Activated CD4-positive, alpha-beta memory T cell treated with anti-CD3 and anti-CD28 coated beads for 36 hours (primary cell): Measurements from ENCODE around the gene SLC2A13. TPM values are rescaled to one million over a fixed set of nuclear protein-coding genes. Genes with fewer than 3 reads are reported as not detected.

Source experiments
- CTCF ChIA-PET: fragments of 350-600 bp; sonication (Branson Sonifier 250); formaldehyde crosslinking; loops from one replicate; lab custom pipeline; 2021; ENCODE audit warnings: antibody characterized with exemption, inconsistent platforms; lab: Charles Lee
- POLR2A ChIA-PET: fragments of 350-600 bp; sonication (Branson Sonifier 250); formaldehyde crosslinking; loops from one replicate; lab custom pipeline; 2021; ENCODE audit warnings: antibody characterized with exemption; lab: Charles Lee
- DNase-seq: peaks from one replicate; pipeline ENCODE4 v3.0.0-alpha.2; 2020
- H3K27ac Mint-ChIP-seq: one replicate; pipeline ENCODE4 v1.8.0; 2021; ENCODE audit warnings: mixed read lengths
- H3K27me3 Mint-ChIP-seq: one replicate; pipeline ENCODE4 v1.8.0; 2021; ENCODE audit warnings: mixed read lengths
- H3K36me3 Mint-ChIP-seq: one replicate; pipeline ENCODE4 v1.8.0; 2021; ENCODE audit warnings: mixed read lengths
- H3K4me1 Mint-ChIP-seq: one replicate; pipeline ENCODE4 v1.8.0; 2021; ENCODE audit warnings: low read depth, mixed read lengths
- H3K4me3 Mint-ChIP-seq: one replicate; pipeline ENCODE4 v1.8.0; 2021; ENCODE audit warnings: mild to moderate bottlenecking, mixed read lengths
- H3K9me3 Mint-ChIP-seq: one replicate; pipeline ENCODE4 v1.8.0; 2021; ENCODE audit warnings: mixed read lengths
- intact Hi-C: fragments of 100-400 bp; cut with micrococcal nuclease; formaldehyde crosslinking; loops from one replicate; pipeline ENCODE4 v1.15.1; 2023
- total RNA-seq, 2 experiments: library from RNA; stranded (reverse); gene quantifications; one replicate each; pipeline ENCODE4 v1.2.3, GENCODE V29; 2021

Gene SLC2A13
- total RNA-seq, 2 experiments from 2014 or later, result 3.4 to 3.8 TPM

- peaks cover 4% of the 10 kb centered on the region for H3K27me3 Mint-ChIP-seq
- no peaks in the 10 kb centered on the region for H3K36me3 Mint-ChIP-seq
- CTCF ChIA-PET, result no interaction called here
- H3K4me1 Mint-ChIP-seq, result peaks cover 15% of the 10 kb centered on the region
- H3K4me3 Mint-ChIP-seq, result no peak overlapping the region
- intact Hi-C loops, result loop anchor here (1.0 kb wide), 2 partner anchors 19 to 29 kb away; no protein-coding TSS in a partner anchor
- POLR2A ChIA-PET, result no interaction called here
- H3K9me3 Mint-ChIP-seq, result no peaks in the 10 kb centered on the region
- H3K27ac Mint-ChIP-seq, result no peak overlapping the region
- DNase-seq, result no peak
These were observed 31.4 kb upstream of the SLC2A13 start for GRCh38 chr12:40137252-40137651.

- no peak for DNase-seq
- POLR2A ChIA-PET, result no interaction called here
- no peak overlapping the region for H3K4me3 Mint-ChIP-seq
- H3K4me1 Mint-ChIP-seq, result no peaks in the 10 kb centered on the region
- CTCF ChIA-PET, result interaction anchor here (0.6 kb wide), 1 partner anchor 1221 kb away, joined by 3 read pairs; no protein-coding TSS in a partner anchor
- H3K9me3 Mint-ChIP-seq, result no peaks in the 10 kb centered on the region
- H3K27ac Mint-ChIP-seq, result no peak overlapping the region
- peaks cover 2% of the 10 kb centered on the region for H3K27me3 Mint-ChIP-seq
- no peaks in the 10 kb centered on the region for H3K36me3 Mint-ChIP-seq
- intact Hi-C loops, result no loop called here
These were observed 21.5 kb upstream of the SLC2A13 start for GRCh38 chr12:40127408-40127807.

GRCh38 chr12:40123496-40123895 lies 17.6 kb upstream of the SLC2A13 start:
- CTCF ChIA-PET, result no interaction called here

GRCh38 chr12:40122842-40123241 lies 17.0 kb upstream of the SLC2A13 start:
- CTCF ChIA-PET, result no interaction called here
- POLR2A ChIA-PET, result no interaction called here
- H3K27me3 Mint-ChIP-seq, result peaks cover 9% of the 10 kb centered on the region
- peaks cover 3% of the 10 kb centered on the region for H3K4me1 Mint-ChIP-seq
- no peaks in the 10 kb centered on the region for H3K9me3 Mint-ChIP-seq
- H3K27ac Mint-ChIP-seq, result no peak overlapping the region
- intact Hi-C loops, result no loop called here
- DNase-seq, result no peak
- H3K4me3 Mint-ChIP-seq, result no peak overlapping the region
- no peaks in the 10 kb centered on the region for H3K36me3 Mint-ChIP-seq

More at GRCh38 chr12:40123496-40123895, 17.6 kb upstream of the SLC2A13 start:
- DNase-seq, result no peak
- H3K4me3 Mint-ChIP-seq, result no peak overlapping the region
- no peak overlapping the region for H3K27ac Mint-ChIP-seq
- no peaks in the 10 kb centered on the region for H3K36me3 Mint-ChIP-seq
- no peaks in the 10 kb centered on the region for H3K4me1 Mint-ChIP-seq
- no peaks in the 10 kb centered on the region for H3K9me3 Mint-ChIP-seq
- peaks cover 10% of the 10 kb centered on the region for H3K27me3 Mint-ChIP-seq
- intact Hi-C loops, result no loop called here
- POLR2A ChIA-PET, result no interaction called here

DNA sequence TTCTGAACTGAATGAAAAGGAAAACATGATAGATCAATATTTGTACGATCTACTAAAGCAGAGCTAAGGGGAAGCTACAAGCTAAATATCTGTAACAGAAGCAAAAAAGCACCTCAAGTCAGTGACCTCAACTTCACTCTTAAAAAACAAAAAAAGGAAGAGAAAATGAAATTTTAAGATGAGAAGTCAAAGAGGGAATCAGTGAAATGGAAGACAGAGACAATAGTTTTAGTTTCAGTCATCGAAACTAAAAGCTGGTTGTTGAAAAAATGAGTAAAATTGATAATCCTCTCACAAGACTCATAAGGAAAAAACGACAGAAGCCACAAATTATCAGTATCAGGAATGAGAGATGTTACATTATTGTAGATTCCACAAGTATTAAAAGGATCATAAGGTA lies 11.9 kb upstream of the SLC2A13 start:
- CTCF ChIA-PET, result interaction anchor here (0.5 to 3.5 kb wide), 7 partner anchors 11 to 106 kb away, joined by 3 to 40 read pairs (median 3); partner anchors contain the start of gene SLC2A13
- Mint-ChIP-seq H3K9me3 (peaks cover 4% of the 10 kb centered on the region), H3K27ac (peak overlapping the region; percentile 6), H3K27me3 (peaks cover 12% of the 10 kb centered on the region), H3K4me3 (no peak overlapping the region), H3K4me1 (peaks cover 9% of the 10 kb centered on the region), H3K36me3 (peaks cover 3% of the 10 kb centered on the region)
- POLR2A ChIA-PET, result interaction anchor here (0.6 to 3.3 kb wide), 3 partner anchors 10 to 623 kb away, joined by 3 to 15 read pairs (median 5); partner anchors contain the start of gene SLC2A13
- DNase-seq, result no peak
- intact Hi-C loops, result loop anchor here (1.0 to 2.0 kb wide), 3 partner anchors 11 to 51 kb away; no protein-coding TSS in a partner anchor

GRCh38 chr12:40110586-40110985 lies 4.7 kb upstream of the SLC2A13 start:
- intact Hi-C loops, result no loop called here
- Mint-ChIP-seq H3K9me3 (peaks cover 5% of the 10 kb centered on the region), H3K27me3 (peaks cover 15% of the 10 kb centered on the region), H3K27ac (no peak overlapping the region), H3K4me3 (no peak overlapping the region), H3K36me3 (peaks cover 3% of the 10 kb centered on the region), H3K4me1 (peaks cover 36% of the 10 kb centered on the region)
- CTCF ChIA-PET, result no interaction called here
- POLR2A ChIA-PET, result no interaction called here
- DNase-seq, result no peak

GRCh38 chr12:40107803-40108620 lies 2.1 kb upstream of the SLC2A13 start:
- ChIA-PET POLR2A (interaction anchor here (2.2 kb wide), 1 partner anchor 9 kb away, joined by 15 read pairs; no protein-coding TSS in a partner anchor), CTCF (interaction anchor here (0.6 to 7.8 kb wide), 11 partner anchors 10 to 485 kb away, joined by 3 to 93 read pairs (median 3); no protein-coding TSS in a partner anchor)
- Mint-ChIP-seq H3K27ac (peak overlapping the region; percentile 13), H3K9me3 (peaks cover 3% of the 10 kb centered on the region), H3K36me3 (peaks cover under 1% of the 10 kb centered on the region), H3K4me1 (peaks cover 52% of the 10 kb centered on the region), H3K27me3 (peaks cover 11% of the 10 kb centered on the region), H3K4me3 (peak overlapping the region; percentile 65)
- DNase-seq, result peak; percentile 78
- intact Hi-C loops, result loop anchor here (1.0 to 10.0 kb wide), 10 partner anchors 9 to 1203 kb away; partner anchors contain the start of gene CPNE8

DNA sequence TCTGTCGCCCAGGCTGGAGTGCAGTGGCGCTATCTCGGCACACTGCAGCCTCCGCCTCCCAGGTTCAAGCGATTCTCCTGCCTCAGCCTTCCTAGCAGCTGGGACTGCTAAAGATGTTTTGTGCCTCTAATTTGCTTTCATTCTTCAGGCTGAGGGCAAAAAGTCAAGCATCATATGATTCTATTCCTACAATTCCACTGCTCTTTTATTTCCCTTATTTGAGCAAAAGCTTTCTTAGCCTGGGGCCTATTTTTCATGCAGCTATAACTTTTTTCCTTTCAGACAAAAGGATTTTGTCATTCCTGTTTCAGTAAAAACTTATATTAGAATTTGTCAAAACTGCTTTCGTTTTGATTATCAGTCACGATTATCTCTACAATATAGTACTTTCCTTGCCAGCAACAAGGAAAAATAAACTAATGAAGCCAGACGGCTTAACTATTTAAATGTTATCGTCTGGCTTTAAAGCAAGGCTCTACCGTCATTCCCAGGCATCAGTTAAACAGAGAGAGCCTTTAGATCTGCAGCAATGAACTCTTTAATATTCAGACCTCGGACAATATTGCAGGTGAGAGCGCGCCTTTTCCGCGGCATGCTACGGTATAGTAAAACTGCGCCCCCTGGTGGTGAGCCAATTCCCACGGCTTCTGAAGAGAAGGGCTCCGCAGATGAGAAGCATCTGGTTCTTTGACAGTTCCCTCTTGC lies 1.4 kb upstream of the SLC2A13 start:
- peak; percentile 91 for DNase-seq
- Mint-ChIP-seq H3K36me3 (no peaks in the 10 kb centered on the region), H3K4me3 (peak overlapping the region; percentile 65), H3K27me3 (peaks cover 10% of the 10 kb centered on the region), H3K27ac (peak overlapping the region; percentile 13), H3K4me1 (peaks cover 53% of the 10 kb centered on the region), H3K9me3 (no peaks in the 10 kb centered on the region)
- intact Hi-C loops, result loop anchor here (1.0 to 10.0 kb wide), 8 partner anchors 10 to 1202 kb away; partner anchors contain the start of gene CPNE8
- ChIA-PET POLR2A (interaction anchor here (2.2 kb wide), 1 partner anchor 10 kb away, joined by 15 read pairs; no protein-coding TSS in a partner anchor), CTCF (interaction anchor here (0.6 to 7.8 kb wide), 10 partner anchors 11 to 116 kb away, joined by 3 to 93 read pairs (median 4); no protein-coding TSS in a partner anchor)

DNA sequence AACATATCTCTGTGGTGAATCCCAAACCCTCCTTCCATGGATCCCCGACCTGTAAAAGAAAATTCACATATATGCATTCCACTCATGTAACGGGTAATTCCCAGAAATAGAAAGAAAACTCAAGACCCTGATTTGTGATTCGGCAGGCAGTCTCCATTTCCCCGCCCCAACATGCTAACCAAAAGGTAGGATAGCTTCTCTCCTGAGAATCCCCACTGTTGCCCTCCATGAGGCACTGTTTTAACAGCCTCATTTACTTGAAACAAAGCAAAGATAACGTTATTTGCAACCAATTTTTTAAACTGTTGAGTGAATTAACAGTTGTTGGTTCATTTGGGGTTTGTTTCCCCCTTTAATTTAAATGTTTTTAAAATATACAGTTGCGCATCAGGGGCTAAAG lies 774 bp upstream of the SLC2A13 start:
- no peaks in the 10 kb centered on the region for H3K9me3 Mint-ChIP-seq
- ChIA-PET POLR2A (interaction anchor here (1.8 to 2.2 kb wide), 2 partner anchors 8 to 11 kb away, joined by 4 to 15 read pairs; no protein-coding TSS in a partner anchor), CTCF (interaction anchor here (0.8 to 7.8 kb wide), 9 partner anchors 8 to 484 kb away, joined by 3 to 93 read pairs (median 4); no protein-coding TSS in a partner anchor)
- H3K4me1 Mint-ChIP-seq, result peaks cover 56% of the 10 kb centered on the region
- H3K4me3 Mint-ChIP-seq, result peak overlapping the region; percentile 76
- peaks cover 10% of the 10 kb centered on the region for H3K27me3 Mint-ChIP-seq
- no peak for DNase-seq
- no peaks in the 10 kb centered on the region for H3K36me3 Mint-ChIP-seq
- no peak overlapping the region for H3K27ac Mint-ChIP-seq
- intact Hi-C loops, result loop anchor here (1.0 to 10.0 kb wide), 9 partner anchors 11 to 1202 kb away; partner anchors contain the start of gene CPNE8

DNA sequence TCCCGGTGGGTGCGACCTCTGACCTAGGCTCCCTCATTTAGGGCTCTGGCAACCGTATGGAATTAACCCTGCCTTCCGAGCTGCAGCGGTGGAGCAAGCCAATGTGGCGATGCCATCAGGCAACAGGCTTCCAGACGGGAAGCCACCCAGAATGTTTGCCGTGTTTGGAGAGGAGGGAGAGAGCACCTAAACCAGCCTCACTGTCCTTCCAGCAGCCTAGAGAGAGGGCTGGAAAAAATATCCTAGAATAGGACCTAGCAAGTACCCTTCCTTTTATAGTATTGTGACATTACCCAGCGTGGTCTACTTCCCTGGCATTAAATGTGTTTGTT lies 287 bp upstream of the SLC2A13 start:
- peaks cover 58% of the 10 kb centered on the region for H3K4me1 Mint-ChIP-seq
- ChIA-PET POLR2A (interaction anchor here (1.0 to 1.8 kb wide), 2 partner anchors 9 to 12 kb away, joined by 4 to 5 read pairs; no protein-coding TSS in a partner anchor), CTCF (interaction anchor here (1.0 to 7.8 kb wide), 6 partner anchors 9 to 484 kb away, joined by 3 to 93 read pairs (median 5); no protein-coding TSS in a partner anchor)
- H3K27ac Mint-ChIP-seq, result no peak overlapping the region
- DNase-seq, result no peak
- H3K27me3 Mint-ChIP-seq, result peaks cover 10% of the 10 kb centered on the region
- intact Hi-C loops, result loop anchor here (1.0 to 10.0 kb wide), 6 partner anchors 39 to 1201 kb away; partner anchors contain the start of gene CPNE8
- no peaks in the 10 kb centered on the region for H3K9me3 Mint-ChIP-seq
- peak overlapping the region; percentile 76 for H3K4me3 Mint-ChIP-seq
- H3K36me3 Mint-ChIP-seq, result no peaks in the 10 kb centered on the region

DNA sequence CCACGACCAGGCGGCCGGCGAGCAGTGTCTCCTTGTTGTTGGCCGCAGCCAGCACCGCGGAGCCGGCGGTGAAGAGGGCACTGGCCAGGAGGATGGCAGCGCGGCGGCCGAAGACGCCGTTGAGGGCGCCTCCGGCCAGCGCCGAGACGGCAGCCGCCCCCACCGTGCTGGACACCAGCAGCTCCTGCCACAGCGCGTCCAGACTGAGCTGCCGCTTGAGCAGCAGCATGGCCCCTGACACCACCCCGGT lies 691 bp downstream of the SLC2A13 start:
- Mint-ChIP-seq H3K9me3 (no peaks in the 10 kb centered on the region), H3K27ac (no peak overlapping the region), H3K4me1 (peaks cover 50% of the 10 kb centered on the region), H3K36me3 (no peaks in the 10 kb centered on the region), H3K4me3 (peak overlapping the region; percentile 57), H3K27me3 (peaks cover 3% of the 10 kb centered on the region)
- intact Hi-C loops, result loop anchor here (5.0 to 10.0 kb wide), 4 partner anchors 423 to 1200 kb away; partner anchors contain the start of gene CPNE8
- ChIA-PET CTCF (interaction anchor here (0.7 to 7.8 kb wide), 5 partner anchors 12 to 483 kb away, joined by 3 to 93 read pairs (median 4); no protein-coding TSS in a partner anchor), POLR2A (interaction anchor here (1.8 kb wide), 1 partner anchor 10 kb away, joined by 4 read pairs; no protein-coding TSS in a partner anchor)
- DNase-seq, result no peak
